Measurements from ENCODE around the gene MPL. TPM values are rescaled to one million over a fixed set of nuclear protein-coding genes. Genes with fewer than 3 reads are reported as not detected.

The MPL gene
- total and polyA plus RNA-seq, 2 of the 13 experiments (the other 11 are each of a cell fraction or from before 2014, with no cell fraction given), result not detected

- no peak for TF ChIP-seq HINFP (CRISPR knock-in tag; IDR thresholded peaks at IDR 0.05; ENCODE audit: low read depth)
- 0 out of 2 replicates have a peak, but pooled peaks have one; percentile 4 for TF ChIP-seq FOSL2 (CRISPR knock-in tag; IDR thresholded peaks at IDR 0.05)
- peak; percentile 55; the same call in 1 of the 2 replicates for TF ChIP-seq ZNF704 (CRISPR knock-in tag; IDR thresholded peaks at IDR 0.05; ENCODE audit: borderline replicate concordance)
- TF ChIP-seq ZMYM4 (CRISPR knock-in tag; IDR thresholded peaks at IDR 0.05), result peak; percentile 85
- TF ChIP-seq ATF2 (CRISPR knock-in tag; IDR thresholded peaks at IDR 0.05), result peak; percentile 63; the same call in 1 of the 2 replicates
- no peak for TF ChIP-seq ZNF446 (CRISPR knock-in tag; IDR thresholded peaks at IDR 0.05)
- no peak; the same call in 1 of the 2 replicates for TF ChIP-seq KLF11 (CRISPR knock-in tag; IDR thresholded peaks at IDR 0.05)
- TF ChIP-seq GLI4 (CRISPR knock-in tag; IDR thresholded peaks at IDR 0.05; ENCODE audit: borderline replicate concordance), result no peak
- TF ChIP-seq KMT2A (CRISPR knock-in tag; IDR thresholded peaks at IDR 0.05), result peak; percentile 91
- TF ChIP-seq KDM3A (CRISPR knock-in tag; IDR thresholded peaks at IDR 0.05; ENCODE audit: low read depth), result peak; percentile 60; the same call in 1 of the 2 replicates
- peak; percentile 47; the same call in 1 of the 2 replicates for TF ChIP-seq MIER3 (CRISPR knock-in tag; IDR thresholded peaks at IDR 0.05; ENCODE audit: borderline replicate concordance)
- TF ChIP-seq ZNF552 (CRISPR knock-in tag; IDR thresholded peaks at IDR 0.05; ENCODE audit: borderline replicate concordance), result no peak
- TF ChIP-seq HNRNPUL1 (IDR thresholded peaks at IDR 0.05; ENCODE audit: low read depth, low read length), result no peak
- TF ChIP-seq ZNF577 (CRISPR knock-in tag; IDR thresholded peaks at IDR 0.05; ENCODE audit: borderline replicate concordance, low read depth), result no peak
- no peak for TF ChIP-seq RFX5 (IDR thresholded peaks at IDR 0.05; ENCODE audit: low read depth, low read length)
- TF ChIP-seq SSRP1 (CRISPR knock-in tag; IDR thresholded peaks at IDR 0.05), result no peak
- no peak for TF ChIP-seq ZKSCAN1 (IDR thresholded peaks at IDR 0.05; ENCODE audit: low read length)
- TF ChIP-seq MXI1 (IDR thresholded peaks at IDR 0.05; ENCODE audit: borderline replicate concordance, low read depth, low read length), result peak; percentile 72; the same call in 1 of the 3 replicates
- no peak for TF ChIP-seq ZNF513 (CRISPR knock-in tag; conservative IDR thresholded peaks at IDR 0.05)
- 0 out of 2 replicates have a peak, but pooled peaks have one; percentile 59 for TF ChIP-seq ZNF614 (CRISPR knock-in tag; IDR thresholded peaks at IDR 0.05; ENCODE audit: borderline replicate concordance)
- no peak for TF ChIP-seq ZKSCAN8 (CRISPR knock-in tag; IDR thresholded peaks at IDR 0.05; ENCODE audit: borderline replicate concordance)
- no peak for TF ChIP-seq ZFP41 (CRISPR knock-in tag; IDR thresholded peaks at IDR 0.05; ENCODE audit: borderline replicate concordance)
Measured at GRCh38 chr1:43389326-43390313, 52.0 kb downstream of the MPL start, which contains the start of the genes MED8 and SZT2 (continued).

All from HepG2 (cell line).